ENCODE results near the gene PLPPR3.
"Not testable (repeated sequence)": the region's sequence is repeated elsewhere in the genome, so short reads cannot be mapped to it uniquely, and the experiment has no call there.

The PLPPR3 gene

DNA sequence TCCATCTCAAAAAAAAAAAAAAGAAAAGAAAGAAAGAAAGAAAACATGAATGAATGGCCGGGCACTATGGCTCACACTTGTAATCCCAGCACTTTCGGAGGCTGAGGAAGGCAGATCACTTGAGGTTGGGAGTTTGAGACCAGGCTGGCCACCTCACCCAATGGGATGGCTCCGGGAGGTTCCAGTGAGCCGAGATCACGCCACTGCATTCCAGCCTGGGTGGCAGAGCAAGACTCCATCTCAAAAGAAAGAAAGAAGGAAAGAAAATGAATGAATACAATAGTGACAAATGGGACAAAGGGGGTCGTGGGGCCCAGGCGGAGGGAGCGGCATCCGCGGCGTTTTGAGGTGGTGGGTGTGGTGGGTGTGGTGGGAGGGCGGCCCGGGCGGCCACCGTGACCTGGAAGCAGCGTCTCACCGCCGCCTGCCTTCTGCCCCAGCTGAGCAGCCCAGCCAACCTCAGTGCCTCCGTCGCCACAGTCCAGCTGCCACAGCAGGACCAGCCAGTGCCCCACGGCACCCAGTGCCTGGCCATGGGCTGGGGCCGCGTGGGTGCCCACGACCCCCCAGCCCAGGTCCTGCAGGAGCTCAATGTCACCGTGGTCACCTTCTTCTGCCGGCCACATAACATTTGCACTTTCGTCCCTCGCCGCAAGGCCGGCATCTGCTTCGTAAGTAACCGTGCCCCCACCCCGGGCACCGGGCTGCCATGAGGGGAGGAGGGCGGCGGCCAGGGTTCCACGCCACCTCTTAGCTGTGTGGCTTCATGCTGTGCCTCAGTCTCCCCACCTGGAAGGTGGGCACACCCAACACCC lies 24.2 kb upstream of the PLPPR3 start:
- no peak for DNase-seq (ENCODE audit: low spot score)
- TF ChIP-seq, protein P1, sequence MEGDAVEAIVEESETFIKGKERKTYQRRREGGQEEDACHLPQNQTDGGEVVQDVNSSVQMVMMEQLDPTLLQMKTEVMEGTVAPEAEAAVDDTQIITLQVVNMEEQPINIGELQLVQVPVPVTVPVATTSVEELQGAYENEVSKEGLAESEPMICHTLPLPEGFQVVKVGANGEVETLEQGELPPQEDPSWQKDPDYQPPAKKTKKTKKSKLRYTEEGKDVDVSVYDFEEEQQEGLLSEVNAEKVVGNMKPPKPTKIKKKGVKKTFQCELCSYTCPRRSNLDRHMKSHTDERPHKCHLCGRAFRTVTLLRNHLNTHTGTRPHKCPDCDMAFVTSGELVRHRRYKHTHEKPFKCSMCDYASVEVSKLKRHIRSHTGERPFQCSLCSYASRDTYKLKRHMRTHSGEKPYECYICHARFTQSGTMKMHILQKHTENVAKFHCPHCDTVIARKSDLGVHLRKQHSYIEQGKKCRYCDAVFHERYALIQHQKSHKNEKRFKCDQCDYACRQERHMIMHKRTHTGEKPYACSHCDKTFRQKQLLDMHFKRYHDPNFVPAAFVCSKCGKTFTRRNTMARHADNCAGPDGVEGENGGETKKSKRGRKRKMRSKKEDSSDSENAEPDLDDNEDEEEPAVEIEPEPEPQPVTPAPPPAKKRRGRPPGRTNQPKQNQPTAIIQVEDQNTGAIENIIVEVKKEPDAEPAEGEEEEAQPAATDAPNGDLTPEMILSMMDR (conservative IDR thresholded peaks at IDR 0.05; ENCODE audit: low read depth), result no peak
- CTCF ChIA-PET, result interaction anchor here (0.6 to 0.7 kb wide), 2 partner anchors 112 to 1766 kb away, joined by 3 to 4 read pairs; no protein-coding TSS in a partner anchor
- peak overlapping the region; percentile 92 for H3K27ac ChIP-seq
- POLR2A ChIA-PET (ENCODE audit: low non-redundant PET), result no interaction called here

DNA sequence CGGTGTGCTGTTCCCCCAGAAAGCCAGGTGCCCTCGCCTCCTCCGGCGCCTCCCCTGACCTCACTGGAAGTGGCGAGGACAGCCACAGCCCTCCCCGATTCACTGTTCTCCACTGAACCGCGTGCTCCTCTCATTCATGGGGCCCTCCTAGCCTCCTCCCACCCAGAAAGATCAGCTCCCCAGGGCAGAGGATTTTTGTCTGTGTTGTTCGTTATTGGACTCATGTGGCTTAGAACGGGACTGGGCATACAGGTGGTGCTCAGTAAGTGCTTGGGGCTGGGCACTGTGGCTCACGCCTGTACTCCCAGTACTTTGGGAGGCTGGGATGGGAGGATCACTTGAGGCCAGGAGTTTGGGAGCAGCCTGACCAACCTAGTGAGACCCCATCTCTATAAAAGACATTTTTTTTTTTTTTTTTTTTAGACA lies 22.8 kb upstream of the PLPPR3 start:
- DNase-seq (ENCODE audit: low spot score), result no peak
- TF ChIP-seq, protein P1 (conservative IDR thresholded peaks at IDR 0.05; ENCODE audit: low read depth), result no peak
- POLR2A ChIA-PET (ENCODE audit: low non-redundant PET), result interaction anchor here (0.6 kb wide), 1 partner anchor 10 kb away, joined by 5 read pairs; no protein-coding TSS in a partner anchor
- CTCF ChIA-PET, result interaction anchor here (1.0 kb wide), 1 partner anchor 15 kb away, joined by 3 read pairs; no protein-coding TSS in a partner anchor
- peak overlapping the region; percentile 92 for H3K27ac ChIP-seq

DNA sequence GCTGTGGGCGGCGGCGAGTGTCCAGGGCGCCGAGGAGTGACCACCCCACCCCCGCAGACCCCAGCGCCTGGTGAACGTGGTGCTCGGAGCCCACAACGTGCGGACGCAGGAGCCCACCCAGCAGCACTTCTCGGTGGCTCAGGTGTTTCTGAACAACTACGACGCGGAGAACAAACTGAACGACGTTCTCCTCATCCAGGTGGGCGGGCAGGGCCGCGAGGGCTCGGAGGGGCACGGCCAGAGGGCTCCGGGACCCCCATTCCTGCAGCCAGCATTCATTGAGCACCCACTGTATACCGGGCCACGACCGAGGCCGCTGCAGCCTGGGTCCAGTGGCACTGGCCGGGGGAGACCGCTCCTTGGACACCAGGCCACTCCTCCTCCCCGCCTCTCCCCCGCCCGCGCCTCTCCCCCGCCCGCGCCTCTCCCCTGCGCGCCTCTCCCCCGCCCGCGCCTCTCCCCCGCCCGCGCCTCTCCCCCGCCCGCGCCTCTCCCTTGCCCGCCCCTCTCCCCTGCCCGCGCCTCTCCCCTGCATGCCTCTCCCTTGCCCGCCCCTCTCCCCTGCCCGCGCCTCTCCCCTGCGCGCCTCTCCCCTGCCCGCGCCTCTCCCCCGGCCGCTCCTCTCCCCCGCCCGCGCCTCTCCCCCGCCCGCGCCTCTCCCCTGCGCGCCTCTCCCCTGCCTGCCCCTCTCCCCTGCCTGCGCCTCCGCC lies 22.2 kb upstream of the PLPPR3 start:
- TF ChIP-seq, protein P1 (conservative IDR thresholded peaks at IDR 0.05; ENCODE audit: low read depth), result no peak
- peak overlapping the region; percentile 92 for H3K27ac ChIP-seq
- ChIA-PET CTCF (interaction anchor here (0.6 to 1.0 kb wide), 2 partner anchors 16 to 74 kb away, joined by 3 read pairs; no protein-coding TSS in a partner anchor), POLR2A (ENCODE audit: low non-redundant PET) (no interaction called here)
- DNase-seq (ENCODE audit: low spot score), result no peak

DNA sequence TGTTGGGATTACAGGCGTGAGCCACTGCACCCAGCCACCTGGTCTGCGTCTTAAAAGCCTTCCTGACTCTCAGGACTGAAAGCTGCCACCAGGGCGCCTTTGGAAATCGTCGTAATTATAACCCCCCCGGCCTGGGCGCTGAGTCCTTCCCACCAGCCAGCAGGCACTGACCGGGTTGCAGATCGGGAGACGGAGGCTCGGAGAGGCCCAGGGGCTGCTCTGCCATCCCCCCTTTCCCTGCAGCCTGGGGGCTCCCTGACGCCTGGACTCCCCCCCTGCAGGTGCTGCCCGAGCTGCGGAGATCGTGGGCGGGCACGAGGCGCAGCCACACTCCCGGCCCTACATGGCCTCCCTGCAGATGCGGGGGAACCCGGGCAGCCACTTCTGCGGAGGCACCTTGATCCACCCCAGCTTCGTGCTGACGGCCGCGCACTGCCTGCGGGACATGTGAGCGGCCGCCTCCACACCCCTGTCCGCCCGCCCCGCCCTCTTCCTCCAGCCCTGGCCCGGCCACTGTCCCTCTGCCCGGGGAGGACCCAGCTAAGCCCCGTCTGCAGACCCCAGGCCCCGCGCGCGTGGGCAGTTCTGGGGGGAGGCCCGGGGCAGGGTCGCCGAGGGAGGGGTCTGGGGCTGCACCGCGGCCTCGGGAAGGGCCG lies 21.6 kb upstream of the PLPPR3 start:
- TF ChIP-seq, protein P1 (conservative IDR thresholded peaks at IDR 0.05; ENCODE audit: low read depth), result no peak
- peak overlapping the region; percentile 92; the same call in 1 of the 2 replicates for H3K27ac ChIP-seq
- CTCF ChIA-PET, result interaction anchor here (0.5 to 1.0 kb wide), 4 partner anchors 13 to 73 kb away, joined by 3 to 4 read pairs (median 3); no protein-coding TSS in a partner anchor
- POLR2A ChIA-PET (ENCODE audit: low non-redundant PET), result no interaction called here
- no peak for DNase-seq (ENCODE audit: low spot score)

DNA sequence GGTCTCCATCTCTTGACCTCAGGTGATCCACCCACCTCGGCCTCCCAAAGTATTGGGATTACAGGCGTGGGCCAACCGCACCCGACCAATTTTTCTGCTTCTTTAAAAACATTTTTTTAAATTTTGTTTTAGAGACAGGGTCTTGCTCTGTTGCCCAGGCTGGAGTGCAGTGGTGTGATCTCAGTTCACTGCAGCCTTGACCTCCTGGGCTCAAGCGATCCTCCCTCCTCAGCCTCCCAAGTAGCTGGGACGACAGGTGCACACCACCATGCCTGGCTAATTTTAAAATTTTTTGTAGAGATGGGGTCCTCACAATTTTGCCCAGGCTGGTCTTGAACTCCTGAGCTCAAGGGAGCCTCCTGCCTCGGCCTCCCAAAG lies 21.0 kb upstream of the PLPPR3 start:
- H3K27ac ChIP-seq, result peak overlapping the region; percentile 92; the same call in 1 of the 2 replicates
- POLR2A ChIA-PET (ENCODE audit: low non-redundant PET); DNase-seq (ENCODE audit: low spot score): not testable (repeated sequence)
- CTCF ChIA-PET, result interaction anchor here (0.5 to 1.0 kb wide), 3 partner anchors 14 to 47 kb away, joined by 3 to 4 read pairs (median 3); no protein-coding TSS in a partner anchor

DNA sequence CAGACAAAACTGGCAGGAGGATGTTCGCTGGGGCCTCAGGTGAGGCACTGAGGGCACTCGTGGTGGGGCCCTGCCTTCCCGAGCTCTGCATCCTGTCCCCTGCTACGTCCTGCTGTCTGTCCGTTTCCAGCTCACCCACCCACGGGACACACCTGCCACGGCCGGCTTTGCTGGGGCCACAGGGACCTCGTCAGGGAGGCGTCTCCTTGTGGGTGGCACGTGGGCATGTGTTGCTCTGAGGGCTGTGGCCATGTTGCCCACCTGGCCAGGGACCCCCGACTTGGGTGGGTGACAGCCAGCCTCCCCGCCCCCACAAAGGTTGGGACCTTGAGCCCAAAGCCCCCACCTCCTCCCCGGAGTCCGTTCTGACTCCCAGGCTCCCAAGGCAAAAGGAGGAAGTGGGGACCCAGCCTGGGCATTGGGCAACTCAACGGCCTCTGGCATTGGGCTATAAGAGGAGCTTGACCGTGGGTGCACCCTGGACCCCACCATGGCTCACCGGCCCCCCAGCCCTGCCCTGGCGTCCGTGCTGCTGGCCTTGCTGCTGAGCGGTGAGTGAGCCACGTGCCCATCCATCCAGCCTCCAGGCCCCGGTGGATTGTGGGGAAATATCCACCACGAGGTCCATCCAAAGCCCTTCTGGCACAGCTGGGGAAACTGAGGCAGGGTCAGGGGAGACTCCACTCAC lies 18.9 kb upstream of the PLPPR3 start, which contains the start of gene PRTN3:
Gene PRTN3 (plus strand): TSS at position 481 of the 688 bp plus-strand sequence. CDS start 10 bp downstream, at position 491.
- no peak within 1 kb of the TSS for H3K27ac ChIP-seq
- CTCF ChIA-PET, result interaction anchor here (0.7 kb wide), 1 partner anchor 80 kb away, joined by 4 read pairs; no protein-coding TSS in a partner anchor

More for the DNA sequence above, 18.9 kb upstream of the PLPPR3 start, which contains the start of gene PRTN3:
- no peak for DNase-seq (ENCODE audit: low spot score)
- POLR2A ChIA-PET (ENCODE audit: low non-redundant PET), result no interaction called here
- TF ChIP-seq, protein P1 (conservative IDR thresholded peaks at IDR 0.05; ENCODE audit: low read depth), result no peak

Data from RWPE1 (cell line).